SK-N-MC (cell line): ENCODE measurements around the gene AGRN.

Experiments
- EZH2 ChIP-seq: fragments of 200-600 bp; sonication (generic); IDR thresholded peaks from one replicate; pipeline ENCODE4 v1.6.1; 2017; ENCODE audit warnings: antibody characterized with exemption
- FOXP2 ChIP-seq: optimal IDR thresholded peaks from 2 replicates; pipeline ENCODE3; 2011; ENCODE audit warnings: mild to moderate bottlenecking, moderate library complexity; ENCODE audit not compliant: insufficient read depth; ENCODE audit errors: extremely low read length, control extremely low read depth
- POLR2AphosphoS5 ChIP-seq: IDR thresholded peaks from 2 replicates; pipeline ENCODE4 v1.6.1; 2012; ENCODE audit warnings: mild to moderate bottlenecking, low read depth, low read length, borderline replicate concordance

- TF ChIP-seq EZH2 (no peak), POLR2AphosphoS5 (no peak), FOXP2 (no peak)
Measured at GRCh38 chr1:1071486-1072298, 51.8 kb downstream of the AGRN start.
